Right ventricle myocardium superior (tissue), 1 donor: Measurements from ENCODE around the gene TMEM235. TPM values are rescaled to one million over a fixed set of nuclear protein-coding genes. Genes with fewer than 3 reads are reported as not detected.

ENCODE experiments used
- ATAC-seq: fragments of 200-7000 bp; cut with Tn5 transposase; one replicate; pipeline ENCODE4 v1.9.1; 2020; ENCODE audit warnings: mild to moderate bottlenecking; ENCODE audit not compliant: poor library complexity
- DNase-seq: peaks from one replicate; pipeline ENCODE4 v3.0.0-alpha.2; 2020
- intact Hi-C: fragments of 100-400 bp; cut with DNase I; formaldehyde crosslinking; loops from one replicate; pipeline ENCODE4 v1.11.2; 2022
- total RNA-seq: library from RNA; stranded (reverse); fragmentation: NEBNext Ultra II Directional; extraction: Animal tissue kit (Norgen Biotek cat#: 25700); gene quantifications from one replicate; pipeline ENCODE4 v1.2.1, GENCODE V29; 2021
- donor health status: DM: no; HTN: yes; CAD: no; lungs with severe emphysema.

The TMEM235 gene
- total RNA-seq, 1 donor from 2014 or later = not detected

- no peak for ATAC-seq
Measured at GRCh38 chr17:78264590-78264989, 33.2 kb downstream of the TMEM235 start.

GRCh38 chr17:78265121-78265520 is 33.7 kb downstream of the TMEM235 start:
- ATAC-seq = no peak
- intact Hi-C loops = no loop called here
- DNase-seq = no peak

More at GRCh38 chr17:78264590-78264989, 33.2 kb downstream of the TMEM235 start:
- intact Hi-C loops = no loop called here
- no peak for DNase-seq

- ATAC-seq (no peak), DNase-seq (peak; percentile 21)
- intact Hi-C loops = no loop called here
Measured at GRCh38 chr17:78266231-78266631, 34.8 kb downstream of the TMEM235 start.

- intact Hi-C loops = no loop called here
- no peak for DNase-seq
- ATAC-seq = no peak
Measured at GRCh38 chr17:78266771-78267170, 35.3 kb downstream of the TMEM235 start.

GRCh38 chr17:78267253-78268073 is 36.0 kb downstream of the TMEM235 start:
- peak; percentile 38 for DNase-seq
- intact Hi-C loops = no loop called here
- no peak for ATAC-seq

- DNase-seq = no peak
- intact Hi-C loops = no loop called here
- no peak for ATAC-seq
Measured at GRCh38 chr17:78268191-78268874, 36.9 kb downstream of the TMEM235 start.

GRCh38 chr17:78268951-78269905 is 37.8 kb downstream of the TMEM235 start:
- DNase-seq (peak; percentile 33), ATAC-seq (no peak)
- intact Hi-C loops = no loop called here

- DNase-seq (peak; percentile 2), ATAC-seq (no peak)
- intact Hi-C loops = no loop called here
Measured at GRCh38 chr17:78269955-78270381, 38.5 kb downstream of the TMEM235 start.

- DNase-seq = peak; percentile 17
- intact Hi-C loops = no loop called here
- no peak for ATAC-seq
Measured at GRCh38 chr17:78271419-78272170, 40.2 kb downstream of the TMEM235 start.

- ATAC-seq (peak; percentile 62), DNase-seq (peak; percentile 51)
- intact Hi-C loops = no loop called here
Measured at GRCh38 chr17:78272181-78272913, 40.9 kb downstream of the TMEM235 start.

GRCh38 chr17:78272914-78273258 is 41.5 kb downstream of the TMEM235 start:
- ATAC-seq = no peak
- DNase-seq = no peak
- intact Hi-C loops = no loop called here

- intact Hi-C loops = no loop called here
- peak; percentile 22 for DNase-seq
- ATAC-seq = no peak
Measured at GRCh38 chr17:78273813-78274212, 42.4 kb downstream of the TMEM235 start.

- ATAC-seq (no peak), DNase-seq (no peak)
- intact Hi-C loops = no loop called here
Measured at GRCh38 chr17:78275355-78275754, 43.9 kb downstream of the TMEM235 start.

GRCh38 chr17:78276098-78276887 is 44.9 kb downstream of the TMEM235 start:
- ATAC-seq (no peak), DNase-seq (no peak)
- intact Hi-C loops = no loop called here

- ATAC-seq = no peak
- peak; percentile 31 for DNase-seq
- intact Hi-C loops = no loop called here
Measured at GRCh38 chr17:78278139-78278741, 46.8 kb downstream of the TMEM235 start.

- ATAC-seq = no peak
- DNase-seq = peak; percentile 14
- intact Hi-C loops = no loop called here
Measured at GRCh38 chr17:78279360-78279990, 48.0 kb downstream of the TMEM235 start.
